ENCODE results near the gene ADGRD2. TPM values are rescaled to one million over a fixed set of nuclear protein-coding genes. Genes with fewer than 3 reads are reported as not detected.

Gene ADGRD2
- total RNA-seq, 1 donor from 2014 or later, result not detected

DNA sequence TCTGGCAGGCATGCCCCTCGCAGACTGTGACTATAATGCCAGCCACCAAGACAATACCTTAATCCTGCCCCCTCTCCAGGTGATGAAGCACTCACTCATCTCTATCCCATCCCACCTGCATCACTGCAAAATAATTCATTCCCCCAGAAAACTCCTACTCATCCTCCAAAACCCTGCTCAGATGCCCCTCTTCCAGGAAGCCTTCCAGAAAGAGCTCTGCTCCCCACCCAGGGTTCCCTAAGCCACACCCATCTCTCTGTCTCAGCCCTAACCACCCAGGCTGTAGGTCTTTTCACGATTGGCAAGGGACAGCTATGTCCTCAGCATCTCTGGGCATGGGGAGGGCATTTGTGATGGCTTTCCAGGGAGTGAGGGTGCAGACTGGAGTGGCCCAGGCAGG, 39.8 kb downstream of the ADGRD2 start:
- no peak for ATAC-seq
- intact Hi-C loops (cut with DNase I), result no loop called here
- DNase-seq (ENCODE audit: missing footprints), result no peak

DNA sequence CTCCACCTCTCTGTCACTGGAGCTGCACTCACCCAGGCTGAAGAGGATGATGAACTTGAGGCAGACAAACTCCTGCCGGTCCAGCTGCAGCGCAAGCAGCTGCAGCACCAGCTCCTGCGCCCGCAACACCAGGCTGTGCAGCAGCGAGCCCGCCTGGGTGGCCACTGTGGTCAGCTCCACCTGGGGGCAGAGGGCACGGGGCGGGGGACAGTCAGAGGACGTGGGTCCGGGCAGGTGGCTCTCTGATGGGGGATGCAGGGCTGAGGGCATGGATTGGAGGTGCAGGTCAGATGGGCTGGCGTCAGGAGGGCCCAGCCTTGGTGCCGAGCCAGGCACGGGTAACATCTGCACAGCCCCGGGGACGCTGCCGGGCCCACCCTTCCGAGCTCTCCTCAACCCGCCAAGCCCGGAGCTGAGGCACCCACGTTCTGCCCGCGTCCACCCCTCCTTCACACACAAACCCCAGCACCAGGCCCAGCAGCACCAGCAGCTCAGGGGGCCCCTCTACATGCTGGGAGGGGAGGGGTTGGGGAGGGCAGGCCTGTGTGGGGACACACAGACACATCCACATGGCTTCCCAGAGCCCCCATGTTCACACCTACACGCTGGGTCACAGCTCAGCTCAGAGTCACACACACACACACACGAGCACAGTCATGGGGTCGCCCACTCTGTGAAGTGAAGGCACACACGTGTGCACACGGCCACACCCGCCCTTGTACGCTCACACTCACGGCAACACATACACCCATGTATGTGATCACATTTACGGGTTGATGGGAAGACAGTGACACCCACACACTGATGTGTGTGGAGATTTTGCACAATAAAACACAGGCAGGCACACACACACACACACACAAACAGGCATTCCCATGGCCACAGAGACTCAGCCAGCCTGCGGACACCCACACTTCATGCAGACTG, 41.1 kb downstream of the ADGRD2 start:
- intact Hi-C loops (cut with DNase I), result no loop called here
- DNase-seq (ENCODE audit: missing footprints) (peak; percentile 61), ATAC-seq (no peak)

DNA sequence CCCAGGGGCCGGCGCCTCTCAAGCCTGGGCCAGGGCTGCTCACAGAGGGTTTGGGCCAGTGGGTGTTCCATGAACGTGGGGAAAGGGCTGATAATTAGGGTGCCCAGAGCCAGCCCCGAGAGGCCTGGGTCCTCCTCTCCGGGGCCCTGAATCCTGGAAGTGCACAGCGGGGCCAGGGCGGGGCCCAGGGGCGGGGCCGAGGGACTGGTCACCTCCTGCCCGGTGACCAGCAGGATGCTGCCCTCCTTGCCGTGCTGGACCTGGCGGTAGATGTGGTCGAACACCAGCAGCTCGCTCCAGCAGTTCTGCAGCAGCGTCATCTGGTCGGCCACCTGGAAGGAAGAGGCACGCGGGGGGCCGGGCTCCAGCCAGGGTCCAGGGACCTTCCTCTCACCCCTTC, 42.6 kb downstream of the ADGRD2 start:
- intact Hi-C loops (cut with DNase I), result no loop called here
- ATAC-seq (no peak), DNase-seq (ENCODE audit: missing footprints) (peak; percentile 37)

DNA sequence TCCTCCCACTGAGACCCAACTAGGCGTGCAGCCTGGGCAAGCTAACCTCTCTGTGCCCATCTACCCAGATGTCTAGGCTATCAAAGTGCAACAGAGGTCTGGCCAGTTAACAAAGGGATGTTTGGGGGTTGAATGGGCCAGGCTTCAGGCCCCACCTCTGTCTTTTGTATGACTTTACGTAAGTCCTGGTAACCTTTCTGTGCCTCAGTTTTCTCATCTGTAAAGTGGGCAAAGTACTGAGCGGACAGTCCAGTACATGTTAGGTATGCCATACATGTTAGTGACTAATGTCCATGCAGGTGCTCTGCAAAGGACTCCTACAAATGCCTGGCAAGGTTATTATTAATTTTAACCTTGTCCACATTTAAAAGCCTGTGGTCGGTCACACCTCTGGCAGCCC, 43.0 kb downstream of the ADGRD2 start:
- intact Hi-C loops (cut with DNase I), result no loop called here
- ATAC-seq, result no peak
- no peak for DNase-seq (ENCODE audit: missing footprints)

DNA sequence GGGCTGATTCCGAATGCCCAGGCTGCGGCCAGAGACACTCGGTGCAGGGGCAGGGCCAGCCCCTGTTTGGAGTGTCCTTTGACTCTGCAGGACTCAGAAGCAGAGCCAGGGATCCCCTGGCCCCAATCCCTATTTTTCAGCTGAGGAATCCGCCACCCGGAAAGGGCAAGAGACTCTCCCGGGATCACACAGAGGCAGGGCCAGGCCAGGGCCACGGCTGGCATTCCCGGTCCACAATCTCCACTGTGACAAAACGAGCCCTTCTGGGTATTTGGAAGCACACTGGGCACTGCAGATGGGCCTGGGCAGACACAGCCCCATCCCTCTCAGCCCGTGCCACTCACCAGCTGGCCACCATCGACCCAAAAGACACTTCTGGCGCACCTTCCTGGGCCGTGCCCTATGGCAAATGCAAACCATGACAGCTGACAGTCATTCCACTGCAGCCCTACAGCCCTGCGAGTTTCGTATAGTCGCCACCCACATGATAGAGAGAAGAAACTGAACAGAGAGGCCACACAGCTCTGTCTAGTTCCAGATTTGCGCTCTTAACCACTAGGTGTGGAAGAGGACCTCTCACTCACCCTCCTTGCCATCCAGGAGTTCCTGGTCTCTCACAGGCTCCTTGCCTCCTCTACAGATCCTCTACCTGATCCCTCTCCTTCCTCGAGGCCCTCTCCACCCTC, 43.7 kb downstream of the ADGRD2 start:
- DNase-seq (ENCODE audit: missing footprints) (no peak), ATAC-seq (no peak)
- intact Hi-C loops (cut with DNase I), result no loop called here

DNA sequence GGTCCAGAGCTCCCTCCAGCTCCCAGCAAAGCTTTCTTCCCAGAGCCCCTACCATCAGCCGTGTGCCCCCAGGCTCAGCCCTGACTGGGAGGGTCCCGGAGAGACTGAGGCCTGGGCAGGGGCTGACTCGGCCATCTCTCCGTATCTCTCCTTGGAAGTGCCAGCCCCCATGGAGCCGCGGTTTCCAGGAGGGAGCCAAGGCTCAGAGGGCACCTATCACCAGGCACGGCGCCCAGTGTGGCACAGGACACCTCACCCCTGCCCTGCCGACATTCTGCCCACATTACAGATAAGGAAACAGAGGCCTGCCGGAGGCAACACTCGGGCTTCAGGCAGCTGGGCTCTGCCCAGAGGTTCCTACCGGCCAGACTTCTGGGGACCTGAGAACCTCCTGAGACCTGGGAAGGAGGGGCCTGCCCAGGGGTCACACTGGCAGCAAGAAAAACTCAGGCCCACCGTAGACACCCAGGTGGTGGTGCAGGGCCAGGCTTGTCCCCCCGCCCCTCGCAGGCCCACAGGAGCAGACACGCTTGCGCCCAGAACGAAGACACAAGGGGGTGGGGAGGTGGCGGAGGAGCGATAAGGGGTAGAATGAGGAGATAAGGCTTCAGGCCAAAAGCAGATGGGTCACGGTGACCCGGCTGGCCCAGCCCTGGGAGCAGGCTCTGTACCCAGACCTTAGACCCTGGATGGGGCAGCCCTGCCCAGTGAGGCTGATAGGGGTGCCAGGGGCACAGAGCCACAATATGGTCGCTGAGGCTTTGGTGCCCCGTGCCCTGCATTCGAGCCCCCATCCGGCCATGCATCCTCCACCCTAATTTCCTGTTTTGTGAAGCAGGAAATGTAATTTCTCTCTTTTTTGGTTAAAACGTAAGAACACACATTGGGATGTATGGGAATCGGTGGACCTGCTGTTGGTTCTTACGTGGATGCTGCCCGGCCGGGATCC, 45.1 kb downstream of the ADGRD2 start:
- intact Hi-C loops (cut with DNase I), result no loop called here
- DNase-seq (ENCODE audit: missing footprints), result peak; percentile 68
- ATAC-seq, result no peak

- no peak for DNase-seq (ENCODE audit: missing footprints)
- intact Hi-C loops (cut with DNase I), result no loop called here
- no peak for ATAC-seq
These were observed 45.8 kb downstream of the ADGRD2 start for GRCh38 chr9:124496075-124496449.

- intact Hi-C loops (cut with DNase I), result no loop called here
- ATAC-seq (no peak), DNase-seq (ENCODE audit: missing footprints) (no peak)
These were observed 46.2 kb downstream of the ADGRD2 start for GRCh38 chr9:124496463-124496862.

GRCh38 chr9:124497441-124497840, 47.2 kb downstream of the ADGRD2 start:
- DNase-seq (ENCODE audit: missing footprints) (peak; percentile 22), ATAC-seq (no peak)
- intact Hi-C loops (cut with DNase I), result no loop called here

DNA sequence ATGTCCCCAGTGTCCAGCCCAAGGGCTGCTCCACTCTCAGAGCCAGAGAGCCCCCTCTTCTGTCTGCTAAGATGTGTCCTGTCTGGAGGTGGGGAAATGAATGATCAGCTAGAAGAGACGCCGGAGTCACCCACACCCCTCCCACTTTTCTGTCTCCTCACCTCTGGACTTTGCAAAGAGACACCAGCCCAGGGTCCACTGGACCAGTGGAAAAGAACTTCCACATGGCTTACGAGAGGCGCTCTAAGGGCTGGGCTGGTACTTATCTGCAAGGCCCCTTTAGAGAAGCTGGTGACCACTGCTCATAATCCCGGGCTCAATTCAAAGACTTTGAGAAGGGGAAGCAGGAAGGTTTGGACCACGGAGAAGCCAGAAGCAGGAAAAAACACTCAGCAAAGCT, 47.8 kb downstream of the ADGRD2 start:
- no peak for ATAC-seq
- peak; percentile 33 for DNase-seq (ENCODE audit: missing footprints)
- intact Hi-C loops (cut with DNase I), result no loop called here

GRCh38 chr9:124498499-124499146, 48.4 kb downstream of the ADGRD2 start:
- intact Hi-C loops (cut with DNase I), result no loop called here
- DNase-seq (ENCODE audit: missing footprints), result peak; percentile 47

DNA sequence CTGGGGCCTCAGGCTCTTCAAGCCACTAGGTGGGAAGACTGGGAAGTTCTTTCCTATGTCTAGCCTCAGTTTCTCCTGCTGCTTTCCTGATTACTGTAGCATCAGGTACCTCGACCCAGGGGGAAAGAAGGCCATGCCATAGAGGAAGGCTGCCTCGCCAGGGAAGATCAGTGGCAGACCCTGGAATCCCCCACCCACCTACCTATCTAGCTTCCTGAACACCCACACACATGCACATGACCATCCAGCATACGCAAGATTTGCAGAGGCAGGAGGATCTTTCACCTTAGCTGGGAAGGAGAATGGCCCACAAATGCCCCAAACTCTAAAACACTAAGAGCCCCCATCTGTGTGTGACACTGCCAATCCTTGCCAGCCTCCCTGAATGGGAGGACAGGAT, 49.0 kb downstream of the ADGRD2 start:
- DNase-seq (ENCODE audit: missing footprints) (no peak), ATAC-seq (no peak)
- intact Hi-C loops (cut with DNase I), result no loop called here

More at GRCh38 chr9:124498499-124499146, 48.4 kb downstream of the ADGRD2 start:
- ATAC-seq, result no peak

GRCh38 chr9:124500028-124500795, 50.0 kb downstream of the ADGRD2 start:
- DNase-seq (ENCODE audit: missing footprints), result peak; percentile 72
- ATAC-seq, result no peak
- intact Hi-C loops (cut with DNase I), result no loop called here

DNA sequence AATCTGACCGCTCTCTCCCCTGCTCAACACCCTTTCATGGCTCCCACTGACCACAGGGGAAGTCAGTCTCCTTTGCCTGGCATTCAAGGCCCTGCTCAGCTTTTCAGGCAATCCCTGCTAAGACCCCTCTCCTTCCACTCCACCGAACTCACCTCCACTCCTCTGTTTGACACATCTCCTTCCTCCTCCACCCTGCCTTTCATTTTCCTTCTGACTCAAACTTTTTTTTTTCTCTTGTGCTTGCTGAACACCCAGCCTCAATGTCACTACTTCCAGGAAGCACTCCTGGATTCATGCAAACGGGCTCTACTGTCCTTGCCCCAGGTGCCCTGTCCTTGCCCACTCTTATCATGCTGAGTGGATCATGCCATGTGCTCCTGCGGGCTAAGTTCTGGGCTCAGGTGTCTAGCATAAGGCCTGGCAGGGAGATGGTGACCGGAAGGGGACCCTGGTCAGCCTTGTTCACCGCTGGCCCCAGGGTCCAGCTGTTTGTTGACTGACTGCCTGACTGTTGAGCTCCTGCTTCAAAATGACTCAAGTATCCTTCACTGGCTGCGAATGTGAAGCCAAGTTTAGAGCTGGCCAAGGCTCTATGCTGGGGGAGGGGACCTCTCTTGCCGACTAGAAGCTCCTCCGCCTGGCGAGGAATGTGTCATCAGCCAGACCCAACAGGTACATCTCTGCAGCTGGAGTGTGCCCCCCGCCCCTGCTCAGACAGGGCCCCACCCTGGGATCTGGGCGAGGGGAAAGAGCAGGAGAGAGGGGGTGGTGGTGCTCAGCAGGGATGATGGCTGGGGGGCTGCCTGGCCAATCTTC, 50.8 kb downstream of the ADGRD2 start:
- intact Hi-C loops (cut with DNase I), result no loop called here
- peak; percentile 35 for DNase-seq (ENCODE audit: missing footprints)
- ATAC-seq, result no peak

- intact Hi-C loops (cut with DNase I), result no loop called here
- ATAC-seq (no peak), DNase-seq (ENCODE audit: missing footprints) (peak; percentile 49)
These were observed 51.6 kb downstream of the ADGRD2 start for GRCh38 chr9:124501771-124502320.

DNA sequence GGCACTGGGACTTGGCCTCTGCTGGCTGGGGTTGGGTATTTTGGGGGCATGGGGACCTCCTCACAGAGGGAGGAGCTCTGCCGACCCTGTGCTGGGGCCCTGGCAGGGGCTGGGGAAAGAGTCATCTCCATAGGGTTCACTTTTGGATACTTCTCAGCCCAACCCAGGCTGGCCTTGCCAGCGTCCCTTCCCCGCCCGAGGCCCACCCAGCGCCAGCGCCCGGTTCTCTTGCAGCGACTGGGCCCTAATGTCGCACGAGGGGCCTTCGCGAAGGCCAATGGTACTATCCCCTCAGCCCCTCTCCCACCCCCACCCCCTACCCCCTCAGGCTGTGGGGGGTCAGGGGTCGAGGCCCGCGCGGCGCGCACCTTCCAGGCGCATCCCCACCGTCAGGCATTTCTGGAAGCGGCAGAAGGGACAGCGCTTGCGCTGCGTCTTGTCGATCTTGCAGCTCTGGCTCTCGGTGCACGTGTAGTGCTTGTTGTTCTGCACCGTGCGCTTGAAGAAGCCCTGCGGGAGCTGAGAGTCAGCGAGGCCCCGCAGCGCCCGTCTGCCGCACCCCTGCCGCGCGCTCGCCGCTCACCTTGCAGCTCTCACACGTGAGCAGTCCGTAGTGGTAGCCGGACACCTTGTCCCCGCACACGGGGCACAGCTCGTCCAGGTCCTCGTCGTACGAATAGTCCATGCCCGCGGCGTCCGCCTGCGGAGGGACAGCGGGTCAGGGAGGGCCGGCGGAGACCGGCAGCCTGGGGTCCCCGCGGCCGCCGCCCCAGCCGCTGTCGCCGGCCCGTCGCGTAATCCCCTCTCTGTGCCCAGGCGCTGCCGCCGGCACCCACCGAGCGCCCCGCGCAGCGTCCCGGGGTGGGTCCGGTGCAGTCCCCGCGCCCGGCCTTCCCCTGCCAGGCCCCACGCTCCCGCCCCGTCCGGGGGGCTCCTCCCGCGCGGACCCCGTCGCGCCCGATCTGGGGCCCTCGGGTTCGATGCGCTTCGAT, 52.8 kb downstream of the ADGRD2 start:
- DNase-seq (ENCODE audit: missing footprints) (no peak), ATAC-seq (no peak)

More for the DNA sequence above, 52.8 kb downstream of the ADGRD2 start:
- intact Hi-C loops (cut with DNase I), result no loop called here

All from Right ventricle myocardium inferior (tissue), 1 donor.